GM19395 (cell line): ENCODE data around the gene CCDC87.
"Not testable (repeated sequence)": the region's sequence is repeated elsewhere in the genome, so short reads cannot be mapped to it uniquely, and the experiment has no call there.

Experiments used
- ATAC-seq: cut with Tn5 transposase; IDR thresholded peaks from one replicate; pipeline ENCODE4 v1.9.1; 2021; ENCODE audit warnings: mild to moderate bottlenecking, moderate library complexity; ENCODE audit not compliant: unreplicated experiment

Gene CCDC87

GRCh38 chr11:66617155-66617834 lies 24.4 kb upstream of the CCDC87 start:
- ATAC-seq: peak; percentile 13

- ATAC-seq: peak; percentile 88
Observed at GRCh38 chr11:66616379-66617154, 23.7 kb upstream of the CCDC87 start, which contains the start of gene RBM14. Gene RBM14 (plus strand): TSS chr11:66616630. CDS start chr11:66616721, 91 bp downstream.

- ATAC-seq: no peak
Observed at GRCh38 chr11:66614073-66614472, 21.2 kb upstream of the CCDC87 start.

GRCh38 chr11:66612458-66612857 lies 19.6 kb upstream of the CCDC87 start:
- ATAC-seq: no peak

- ATAC-seq: no peak
Observed at GRCh38 chr11:66609721-66610617, 17.1 kb upstream of the CCDC87 start.

- ATAC-seq: no peak
Observed at GRCh38 chr11:66607126-66607834, 14.4 kb upstream of the CCDC87 start.

GRCh38 chr11:66606608-66607007 lies 13.7 kb upstream of the CCDC87 start:
- ATAC-seq: not testable (repeated sequence)

- ATAC-seq: no peak
Observed at GRCh38 chr11:66604155-66604554, 11.3 kb upstream of the CCDC87 start.

- no peak for ATAC-seq
Observed at GRCh38 chr11:66603072-66603471, 10.2 kb upstream of the CCDC87 start.

- ATAC-seq: no peak
Observed at GRCh38 chr11:66600631-66601233, 7.9 kb upstream of the CCDC87 start.

GRCh38 chr11:66600219-66600618 lies 7.4 kb upstream of the CCDC87 start:
- no peak for ATAC-seq

GRCh38 chr11:66598993-66599392 lies 6.1 kb upstream of the CCDC87 start:
- no peak for ATAC-seq

GRCh38 chr11:66595245-66595904 lies 2.5 kb upstream of the CCDC87 start:
- no peak for ATAC-seq

GRCh38 chr11:66593650-66594049 lies 787 bp upstream of the CCDC87 start:
- no peak for ATAC-seq

- ATAC-seq: peak; percentile 21
Observed at GRCh38 chr11:66593303-66593635, 406 bp upstream of the CCDC87 start.

GRCh38 chr11:66591175-66591574 lies 1.7 kb downstream of the CCDC87 start:
- ATAC-seq: no peak

- no peak for ATAC-seq
Observed at GRCh38 chr11:66589996-66590675, 2.7 kb downstream of the CCDC87 start.

- ATAC-seq: not testable (repeated sequence)
Observed at GRCh38 chr11:66589315-66589714, 3.5 kb downstream of the CCDC87 start.

- ATAC-seq: no peak
Observed at GRCh38 chr11:66586136-66586535, 6.7 kb downstream of the CCDC87 start.
